PC-3 (cell line): Measurements from ENCODE around the gene MATN4. TPM values are rescaled to one million over a fixed set of nuclear protein-coding genes. Genes with fewer than 3 reads are reported as not detected.

Experiments used
- ATAC-seq: fragments of 200-7000 bp; cut with Tn5 transposase; 2 replicates; pipeline ENCODE4 v1.9.1; 2020; ENCODE audit warnings: mild to moderate bottlenecking, moderate library complexity
- BruUV-seq: library from RNA; stranded (reverse); fragments of 400-500 nt; replicated peaks from 2 replicates; lab custom pipeline; 2021; lab: Mats Ljungman, UMichigan
- CTCF ChIA-PET: fragments of 300-600 bp; sonication (Branson Sonifier 250); formaldehyde crosslinking; loops from one replicate; lab custom pipeline; 2022; ENCODE audit warnings: antibody characterized with exemption; lab: Charles Lee
- POLR2A ChIA-PET: fragments of 300-600 bp; sonication (Branson Sonifier 250); formaldehyde crosslinking; loops from one replicate; lab custom pipeline; 2022; ENCODE audit warnings: antibody characterized with exemption; ENCODE audit not compliant: unreplicated experiment; lab: Charles Lee
- DNase-seq: peaks from one replicate; pipeline ENCODE4 v3.0.0-alpha.2; 2015
- H2AFZ ChIP-seq: fragments of 300-600 bp; sonication (generic); 2 replicates; pipeline ENCODE4 v1.6.0; 2016; ENCODE audit warnings: antibody characterized with exemption, low read length
- H3F3A ChIP-seq: fragments of 300-600 bp; sonication (generic); one replicate; pipeline ENCODE4 v1.6.0; 2017; ENCODE audit warnings: antibody characterized with exemption, low read length, control low read depth, mild to moderate bottlenecking; ENCODE audit not compliant: unreplicated experiment
- H3K27ac ChIP-seq: fragments of 300-600 bp; sonication (generic); 2 replicates; pipeline ENCODE4 v1.5.1; 2016; ENCODE audit warnings: mild to moderate bottlenecking, low read length
- H3K27me3 ChIP-seq: fragments of 300-600 bp; sonication (generic); 2 replicates; pipeline ENCODE4 v1.6.1; 2016; ENCODE audit warnings: low read length, mixed read lengths
- H3K36me3 ChIP-seq: fragments of 300-600 bp; sonication (generic); 2 replicates; pipeline ENCODE4 v1.6.1; 2016; ENCODE audit warnings: low read depth, mixed run types, low read length, mixed read lengths
- H3K4me1 ChIP-seq: fragments of 300-600 bp; sonication (generic); 2 replicates; pipeline ENCODE4 v1.5.1; 2016; ENCODE audit warnings: low read length; ENCODE audit not compliant: insufficient read depth
- H3K4me2 ChIP-seq: fragments of 300-600 bp; sonication (generic); 2 replicates; pipeline ENCODE4 v1.6.0; 2016; ENCODE audit warnings: low read length
- H3K4me3 ChIP-seq: fragments of 300-600 bp; sonication (generic); 2 replicates; pipeline ENCODE4 v1.5.1; 2016; ENCODE audit warnings: mild to moderate bottlenecking, low read length, mixed read lengths
- H3K79me2 ChIP-seq: fragments of 300-600 bp; sonication (generic); 2 replicates; pipeline ENCODE4 v1.6.1; 2017; ENCODE audit warnings: low read length, mixed read lengths
- H3K9ac ChIP-seq: fragments of 300-600 bp; sonication (generic); 2 replicates; pipeline ENCODE4 v1.6.0; 2016; ENCODE audit warnings: mild to moderate bottlenecking, low read length
- H3K9me2 ChIP-seq: fragments of 300-600 bp; sonication (generic); replicated peaks from 2 replicates; pipeline ENCODE4 v1.6.1; 2016; ENCODE audit warnings: mixed run types, low read length, mixed read lengths
- H3K9me3 ChIP-seq: fragments of 300-600 bp; sonication (generic); 2 replicates; pipeline ENCODE4 v1.6.1; 2016; ENCODE audit warnings: low read length, mixed read lengths
- H4K20me1 ChIP-seq: fragments of 300-600 bp; sonication (generic); 2 replicates; pipeline ENCODE4 v1.6.1; 2016; ENCODE audit warnings: low read length, mixed read lengths
- CTCF ChIP-seq: fragments of 300-600 bp; sonication (generic); conservative IDR thresholded peaks from 2 replicates; pipeline ENCODE4 v1.5.1; 2017; ENCODE audit warnings: antibody characterized with exemption, low read depth, mild to moderate bottlenecking, low read length
- EZH2 ChIP-seq: fragments of 300-600 bp; sonication (generic); IDR thresholded peaks from one replicate; pipeline ENCODE4 v1.6.1; 2017; ENCODE audit warnings: antibody characterized with exemption, mild to moderate bottlenecking, low read length; ENCODE audit not compliant: unreplicated experiment
- EZH2phosphoT487 ChIP-seq: fragments of 300-600 bp; sonication (generic); IDR thresholded peaks from 2 replicates; pipeline ENCODE4 v1.6.1; 2018; ENCODE audit warnings: mild to moderate bottlenecking, antibody characterized with exemption, low read length, borderline replicate concordance
- intact Hi-C: fragments of 100-400 bp; cut with micrococcal nuclease; formaldehyde crosslinking; loops from 2 replicates; pipeline ENCODE4 v1.9.0; 2023
- total RNA-seq: library from RNA; depleted of rRNA; stranded (reverse); fragments of >200 nt; gene quantifications from 2 replicates; pipeline ENCODE4 v1.2.3, GENCODE V29; 2014

MATN4 gene
- total RNA-seq, 1 experiment from 2014 or later: 0.33 TPM

GRCh38 chr20:45289942-45290676 is 18.0 kb downstream of the MATN4 start:
- H3K9me3 ChIP-seq: no peaks in the 10 kb centered on the region
- H4K20me1 ChIP-seq: no peaks in the 10 kb centered on the region
- H3K4me3 ChIP-seq: no peak overlapping the region
- peaks cover 6% of the 10 kb centered on the region for H3K4me1 ChIP-seq
- BruUV-seq: no TSS peak
- intact Hi-C loops: loop anchor here (2.0 to 5.0 kb wide), 5 partner anchors 35 to 378 kb away; partner anchors contain the start of genes PABPC1L and SLPI
- H3K27ac ChIP-seq: no peak overlapping the region
- H3K36me3 ChIP-seq: no peaks in the 10 kb centered on the region
- H3K27me3 ChIP-seq: no peaks in the 10 kb centered on the region
- CTCF ChIA-PET: interaction anchor here (0.6 to 1.9 kb wide), 8 partner anchors 52 to 279 kb away, joined by 3 to 14 read pairs (median 5); no protein-coding TSS in a partner anchor
- peak overlapping the region; percentile 33 for H3K4me2 ChIP-seq
- peak; percentile 4; the same call in 1 of the 2 replicates for ATAC-seq
- H3F3A ChIP-seq: no peaks in the 10 kb centered on the region
- POLR2A ChIA-PET: interaction anchor here (0.5 kb wide), 1 partner anchor 482 kb away, joined by 3 read pairs; no protein-coding TSS in a partner anchor
- H2AFZ ChIP-seq: peak overlapping the region; percentile 72
- TF ChIP-seq EZH2 (no peak), EZH2phosphoT487 (no peak), CTCF (no peak)
- H3K79me2 ChIP-seq: no peaks in the 10 kb centered on the region
- H3K9me2 ChIP-seq: no peaks in the 10 kb centered on the region
- DNase-seq: no peak
- H3K9ac ChIP-seq: no peak overlapping the region

DNA sequence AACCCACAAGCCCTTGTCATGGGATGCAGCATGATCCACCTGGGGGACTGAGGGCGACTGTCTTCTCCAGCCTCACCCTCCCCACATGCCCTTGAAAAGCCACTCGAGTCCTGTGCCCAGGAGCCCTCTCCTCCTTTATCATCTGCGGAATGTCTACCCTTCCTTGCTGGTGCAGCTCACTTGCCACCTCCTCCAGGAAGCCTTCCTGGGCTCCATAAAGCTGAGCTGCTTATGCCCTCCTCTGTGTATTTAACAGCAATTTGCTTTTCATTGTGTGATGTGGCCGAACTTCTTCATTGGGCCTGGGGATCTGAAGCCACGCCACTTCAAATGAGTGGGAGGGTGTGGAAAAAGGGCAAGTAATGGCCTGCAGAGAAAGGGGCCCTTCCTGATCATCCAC is 19.2 kb downstream of the MATN4 start:
- DNase-seq (no peak), ATAC-seq (no peak)
- Histone ChIP-seq H3K9me2 (no peaks in the 10 kb centered on the region), H3F3A (no peaks in the 10 kb centered on the region), H3K4me3 (no peak overlapping the region), H3K4me1 (peaks cover 10% of the 10 kb centered on the region), H3K9me3 (no peaks in the 10 kb centered on the region), H3K4me2 (no peak overlapping the region), H4K20me1 (no peaks in the 10 kb centered on the region), H3K79me2 (no peaks in the 10 kb centered on the region), H3K9ac (no peak overlapping the region), H3K27me3 (no peaks in the 10 kb centered on the region), H3K36me3 (no peaks in the 10 kb centered on the region), H3K27ac (no peak overlapping the region), H2AFZ (no peak overlapping the region)
- TF ChIP-seq EZH2 (no peak), EZH2phosphoT487 (no peak), CTCF (no peak)
- BruUV-seq: no TSS peak
- ChIA-PET CTCF (no interaction called here), POLR2A (no interaction called here)
- intact Hi-C loops: no loop called here

DNA sequence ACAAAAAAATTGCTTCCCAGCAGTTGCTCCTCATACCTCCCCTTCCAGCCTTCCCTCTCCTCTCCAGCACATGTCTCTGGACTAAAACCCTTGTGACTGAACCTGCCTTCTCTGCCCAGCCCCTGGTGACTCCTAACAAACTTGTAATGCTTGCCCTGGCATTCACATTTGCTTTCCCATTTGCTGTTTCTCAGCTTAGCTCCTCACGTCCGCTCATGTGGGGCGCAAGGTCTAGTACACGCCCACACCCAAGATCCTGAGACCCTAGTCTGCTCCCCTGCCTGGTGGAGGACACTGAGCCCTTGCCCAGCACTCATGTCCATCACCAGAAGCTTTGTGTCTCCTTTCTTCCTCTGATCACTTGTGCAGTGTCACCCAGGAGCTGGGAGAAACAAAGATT is 19.7 kb downstream of the MATN4 start:
- Histone ChIP-seq H3F3A (no peaks in the 10 kb centered on the region), H3K9me2 (no peaks in the 10 kb centered on the region), H3K27me3 (no peaks in the 10 kb centered on the region), H3K9ac (no peak overlapping the region), H3K9me3 (no peaks in the 10 kb centered on the region), H3K4me3 (no peak overlapping the region), H4K20me1 (no peaks in the 10 kb centered on the region), H3K79me2 (no peaks in the 10 kb centered on the region), H2AFZ (no peak overlapping the region), H3K36me3 (no peaks in the 10 kb centered on the region), H3K4me2 (no peak overlapping the region), H3K27ac (no peak overlapping the region), H3K4me1 (peaks cover 14% of the 10 kb centered on the region)
- DNase-seq (no peak), ATAC-seq (no peak)
- no TSS peak for BruUV-seq
- ChIA-PET CTCF (no interaction called here), POLR2A (no interaction called here)
- intact Hi-C loops: no loop called here
- TF ChIP-seq EZH2phosphoT487: no peak
- no peak for TF ChIP-seq CTCF
- TF ChIP-seq EZH2: no peak
